Neural progenitor cell (in vitro differentiated cells): ENCODE results near the gene IL16. TPM values are rescaled to one million over a fixed set of nuclear protein-coding genes. Genes with fewer than 3 reads are reported as not detected.

Source experiments
- DNase-seq: peaks from one replicate; pipeline ENCODE4 v3.0.0-alpha.2; 2016; ENCODE audit warnings: low spot score
- H2AFZ ChIP-seq: fragments of 200-600 bp; sonication (generic); replicated peaks from 2 replicates; pipeline ENCODE4 v1.6.1; 2016; ENCODE audit warnings: antibody characterized with exemption
- H3F3A ChIP-seq: fragments of 200-600 bp; sonication (generic); 2 replicates; pipeline ENCODE4 v1.6.1; 2016; ENCODE audit warnings: antibody characterized with exemption, low read depth
- H3K27ac ChIP-seq: fragments of 200-600 bp; sonication (generic); 2 replicates; pipeline ENCODE4 v1.5.1; 2016; ENCODE audit warnings: mild to moderate bottlenecking
- H3K27me3 ChIP-seq: fragments of 200-600 bp; sonication (generic); 2 replicates; pipeline ENCODE4 v1.6.1; 2016; ENCODE audit warnings: mild to moderate bottlenecking, moderate library complexity
- H3K36me3 ChIP-seq: fragments of 200-600 bp; sonication (generic); 2 replicates; pipeline ENCODE4 v1.5.1; 2016
- H3K4me1 ChIP-seq: fragments of 200-600 bp; sonication (generic); 2 replicates; pipeline ENCODE4 v1.6.1; 2016; ENCODE audit warnings: mixed run types
- H3K4me2 ChIP-seq: fragments of 200-600 bp; sonication (generic); 2 replicates; pipeline ENCODE4 v1.6.1; 2016
- H3K4me3 ChIP-seq: fragments of 200-600 bp; sonication (generic); 2 replicates; pipeline ENCODE4 v1.5.1; 2016
- H3K79me2 ChIP-seq: fragments of 200-600 bp; sonication (generic); 2 replicates; pipeline ENCODE4 v1.6.1; 2016; ENCODE audit warnings: low read depth
- H3K9ac ChIP-seq: fragments of 200-600 bp; sonication (generic); 2 replicates; pipeline ENCODE4 v1.6.1; 2016
- H3K9me3 ChIP-seq: fragments of 200-600 bp; sonication (generic); 2 replicates; pipeline ENCODE4 v1.5.1; 2016; ENCODE audit warnings: low read depth
- H4K20me1 ChIP-seq: fragments of 200-600 bp; sonication (generic); 2 replicates; pipeline ENCODE4 v1.6.1; 2016; ENCODE audit warnings: low read depth
- H3K27ac Mint-ChIP-seq: 3 replicates; pipeline ENCODE4 v1.8.0; 2021; ENCODE audit warnings: mixed read lengths
- H3K27me3 Mint-ChIP-seq: 2 replicates; pipeline ENCODE4 v1.8.0; 2022; ENCODE audit warnings: low read depth, mild to moderate bottlenecking, inconsistent platforms, moderate library complexity, mixed read lengths; ENCODE audit not compliant: insufficient read depth
- H3K36me3 Mint-ChIP-seq: 3 replicates; pipeline ENCODE4 v1.8.0; 2021; ENCODE audit warnings: mixed read lengths
- H3K4me1 Mint-ChIP-seq: 3 replicates; pipeline ENCODE4 v1.8.0; 2021; ENCODE audit warnings: mixed read lengths
- H3K4me3 Mint-ChIP-seq: 3 replicates; pipeline ENCODE4 v1.8.0; 2021; ENCODE audit warnings: mild to moderate bottlenecking, moderate library complexity, mixed read lengths
- H3K9me3 Mint-ChIP-seq: 3 replicates; pipeline ENCODE4 v1.8.0; 2020; ENCODE audit warnings: mixed read lengths
- EZH2 ChIP-seq: fragments of 200-600 bp; sonication (generic); IDR thresholded peaks from 2 replicates; pipeline ENCODE4 v1.6.1; 2017; ENCODE audit warnings: antibody characterized with exemption, mild to moderate bottlenecking, moderate library complexity
- EZH2phosphoT487 ChIP-seq: fragments of 200-600 bp; sonication (generic); IDR thresholded peaks from 2 replicates; pipeline ENCODE4 v1.6.1; 2017; ENCODE audit warnings: antibody characterized with exemption
- total RNA-seq: library from RNA; depleted of rRNA; stranded (reverse); fragments of >200 nt; gene quantifications from 2 replicates; pipeline ENCODE4 v1.2.3, GENCODE V29; 2015; ENCODE audit warnings: low replicate concordance
- TF ChIP-seq, protein P1 (sequence below): fragments of 200-600 bp; sonication (generic); IDR thresholded peaks from 2 replicates; pipeline ENCODE4 v1.5.1; 2017; ENCODE audit warnings: antibody characterized with exemption, mild to moderate bottlenecking

IL16 gene
- total RNA-seq, 1 donor from 2014 or later: not detected

DNA sequence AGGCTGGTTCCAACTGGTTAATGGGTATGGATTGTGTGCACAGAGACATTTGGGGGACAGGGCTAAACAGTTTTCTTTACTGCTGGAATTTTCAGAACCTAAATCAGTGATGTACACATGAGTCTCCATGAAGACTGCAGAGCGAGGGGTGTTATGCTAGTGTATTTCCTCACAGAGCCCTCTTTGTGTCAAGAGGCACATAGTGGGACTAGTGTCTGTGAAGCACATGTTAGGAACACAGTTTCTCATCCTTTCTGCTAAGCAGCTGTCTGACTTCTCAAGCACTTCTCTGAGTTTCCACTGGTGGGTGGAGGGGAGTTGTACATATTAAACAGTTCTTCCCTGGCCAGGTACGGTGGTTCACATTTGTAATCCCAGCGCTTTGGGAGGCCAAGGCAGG, 136.7 kb downstream of the IL16 start:
- no peaks in the 10 kb centered on the region for H4K20me1 ChIP-seq
- H3K27me3 ChIP-seq: no peaks in the 10 kb centered on the region
- no peaks in the 10 kb centered on the region for H3K4me1 ChIP-seq

DNA sequence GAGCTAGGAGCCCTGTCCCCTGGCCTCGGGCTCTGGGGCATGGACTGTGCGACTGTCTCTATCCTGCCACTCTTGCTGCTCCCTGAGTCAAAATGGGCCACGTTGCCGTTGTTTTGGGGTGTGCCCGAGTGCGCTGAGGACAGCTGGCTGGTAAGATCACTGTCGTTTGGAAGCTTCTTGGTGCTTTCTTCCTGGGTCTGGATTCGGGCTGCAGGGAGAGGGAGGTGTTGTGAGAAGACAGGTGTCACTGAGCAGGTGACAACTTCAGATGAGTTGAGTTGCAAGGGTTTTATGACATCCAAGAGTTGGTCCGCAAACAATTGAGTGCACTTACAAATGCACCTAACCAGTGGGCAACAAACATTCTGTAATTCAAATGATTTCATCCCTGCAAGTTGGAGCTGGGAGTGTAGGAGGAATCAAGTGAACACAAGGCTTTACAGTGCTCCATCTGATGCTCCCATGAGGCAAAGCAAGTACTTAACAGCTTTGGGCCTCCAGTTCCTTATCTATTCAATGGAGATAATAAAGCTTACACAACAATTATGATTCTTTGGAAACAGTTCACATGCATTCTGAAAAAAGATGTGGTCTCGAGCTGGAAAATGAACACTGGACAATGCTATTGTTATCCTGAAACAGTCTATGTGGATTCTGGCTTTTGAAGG, 138.2 kb downstream of the IL16 start:
- Mint-ChIP-seq H3K4me1 (no peaks in the 10 kb centered on the region), H3K27ac (no peak overlapping the region), H3K36me3 (no peaks in the 10 kb centered on the region), H3K27me3 (peaks cover 4% of the 10 kb centered on the region), H3K4me3 (no peak overlapping the region), H3K9me3 (no peaks in the 10 kb centered on the region)
- Histone ChIP-seq H3K27ac (no peak overlapping the region), H3K4me1 (no peaks in the 10 kb centered on the region), H3F3A (no peaks in the 10 kb centered on the region), H3K9ac (no peak overlapping the region), H3K36me3 (no peaks in the 10 kb centered on the region), H3K9me3 (no peaks in the 10 kb centered on the region), H3K27me3 (no peaks in the 10 kb centered on the region), H4K20me1 (no peaks in the 10 kb centered on the region), H3K79me2 (no peaks in the 10 kb centered on the region), H3K4me3 (no peak overlapping the region), H2AFZ (no peak overlapping the region), H3K4me2 (no peak overlapping the region)
- TF ChIP-seq, protein P1, sequence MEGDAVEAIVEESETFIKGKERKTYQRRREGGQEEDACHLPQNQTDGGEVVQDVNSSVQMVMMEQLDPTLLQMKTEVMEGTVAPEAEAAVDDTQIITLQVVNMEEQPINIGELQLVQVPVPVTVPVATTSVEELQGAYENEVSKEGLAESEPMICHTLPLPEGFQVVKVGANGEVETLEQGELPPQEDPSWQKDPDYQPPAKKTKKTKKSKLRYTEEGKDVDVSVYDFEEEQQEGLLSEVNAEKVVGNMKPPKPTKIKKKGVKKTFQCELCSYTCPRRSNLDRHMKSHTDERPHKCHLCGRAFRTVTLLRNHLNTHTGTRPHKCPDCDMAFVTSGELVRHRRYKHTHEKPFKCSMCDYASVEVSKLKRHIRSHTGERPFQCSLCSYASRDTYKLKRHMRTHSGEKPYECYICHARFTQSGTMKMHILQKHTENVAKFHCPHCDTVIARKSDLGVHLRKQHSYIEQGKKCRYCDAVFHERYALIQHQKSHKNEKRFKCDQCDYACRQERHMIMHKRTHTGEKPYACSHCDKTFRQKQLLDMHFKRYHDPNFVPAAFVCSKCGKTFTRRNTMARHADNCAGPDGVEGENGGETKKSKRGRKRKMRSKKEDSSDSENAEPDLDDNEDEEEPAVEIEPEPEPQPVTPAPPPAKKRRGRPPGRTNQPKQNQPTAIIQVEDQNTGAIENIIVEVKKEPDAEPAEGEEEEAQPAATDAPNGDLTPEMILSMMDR: no peak
- no peak for TF ChIP-seq EZH2phosphoT487
- no peak for TF ChIP-seq EZH2
- DNase-seq: no peak

More for the DNA sequence above, 136.7 kb downstream of the IL16 start:
- Mint-ChIP-seq H3K27me3 (peaks cover 4% of the 10 kb centered on the region), H3K9me3 (no peaks in the 10 kb centered on the region), H3K36me3 (no peaks in the 10 kb centered on the region), H3K4me3 (no peak overlapping the region), H3K27ac (peak overlapping the region; percentile 57), H3K4me1 (no peaks in the 10 kb centered on the region)
- no peaks in the 10 kb centered on the region for H3K36me3 ChIP-seq
- H3F3A ChIP-seq: no peaks in the 10 kb centered on the region
- H2AFZ ChIP-seq: no peak overlapping the region
- no peak overlapping the region for H3K27ac ChIP-seq
- no peaks in the 10 kb centered on the region for H3K79me2 ChIP-seq
- DNase-seq: no peak
- TF ChIP-seq, protein P1: no peak
- TF ChIP-seq EZH2phosphoT487 (no peak), EZH2 (no peak)
- no peaks in the 10 kb centered on the region for H3K9me3 ChIP-seq
- no peak overlapping the region for H3K4me3 ChIP-seq
- H3K4me2 ChIP-seq: no peak overlapping the region
- no peak overlapping the region for H3K9ac ChIP-seq

DNA sequence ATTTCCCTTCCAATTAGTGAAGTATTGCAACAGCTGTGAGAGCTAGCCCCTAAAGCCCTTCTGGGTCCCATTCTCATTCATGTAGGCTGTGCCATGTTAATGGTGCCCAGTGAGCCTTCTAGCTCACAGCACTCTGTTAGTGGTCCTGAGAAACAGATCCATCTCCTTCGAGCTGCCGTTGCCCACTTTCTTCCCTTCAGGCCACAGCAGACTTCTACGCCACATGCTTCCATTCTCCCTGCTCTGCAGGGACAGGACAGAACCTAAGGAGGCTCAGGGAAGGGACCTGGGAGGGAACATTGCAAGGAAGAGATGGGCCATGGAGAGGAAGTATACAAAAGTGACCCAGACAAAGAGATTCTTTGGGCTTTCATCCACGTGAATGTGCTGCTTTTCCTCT, 139.0 kb downstream of the IL16 start:
- H3K4me3 ChIP-seq: no peak overlapping the region
- Mint-ChIP-seq H3K4me1 (no peaks in the 10 kb centered on the region), H3K4me3 (no peak overlapping the region), H3K27me3 (peaks cover 2% of the 10 kb centered on the region), H3K27ac (no peak overlapping the region), H3K36me3 (no peaks in the 10 kb centered on the region), H3K9me3 (no peaks in the 10 kb centered on the region)
- H3K79me2 ChIP-seq: no peaks in the 10 kb centered on the region
- DNase-seq: no peak
- H3K36me3 ChIP-seq: no peaks in the 10 kb centered on the region
- no peaks in the 10 kb centered on the region for H3F3A ChIP-seq
- H3K27me3 ChIP-seq: no peaks in the 10 kb centered on the region
- no peak overlapping the region for H2AFZ ChIP-seq
- H3K4me1 ChIP-seq: no peaks in the 10 kb centered on the region
- no peak overlapping the region for H3K9ac ChIP-seq
- no peaks in the 10 kb centered on the region for H3K9me3 ChIP-seq
- no peak overlapping the region for H3K4me2 ChIP-seq
- TF ChIP-seq EZH2phosphoT487 (no peak), EZH2 (no peak)
- TF ChIP-seq, protein P1: no peak
- no peaks in the 10 kb centered on the region for H4K20me1 ChIP-seq
- no peak overlapping the region for H3K27ac ChIP-seq
